HepG2 (cell line): Measurements from ENCODE around the gene CTNNBL1. TPM values are rescaled to one million over a fixed set of nuclear protein-coding genes. Genes with fewer than 3 reads are reported as not detected.

Experiments
- ATAC-seq: fragments of 200-7000 bp; cut with Tn5 transposase; 3 replicates; pipeline ENCODE4 v1.9.1; 2020; ENCODE audit warnings: mild to moderate bottlenecking, moderate library complexity
- BruUV-seq: library from RNA; stranded (reverse); fragments of 400-500 nt; replicated peaks from 2 replicates; lab custom pipeline; 2021; lab: Mats Ljungman, UMichigan
- CTCF ChIA-PET: fragments of 300-600 bp; formaldehyde crosslinking; extraction: SDS; loops from one replicate; lab custom pipeline; 2021; ENCODE audit warnings: low total read pairs, inconsistent platforms, low intra/inter-chr PET ratio; lab: Yijun Ruan, JAX
- POLR2A ChIA-PET: fragments of 350-600 bp; sonication (Branson Sonifier 250); formaldehyde crosslinking; loops from one replicate; lab custom pipeline; 2020; ENCODE audit warnings: antibody characterized with exemption, inconsistent platforms; lab: Yijun Ruan, JAX
- DNase-seq: peaks from one replicate; pipeline ENCODE4 v3.0.0-alpha.2; 2015; ENCODE audit warnings: low spot score
- FAIRE-seq: peaks from 3 replicates; lab custom pipeline; 2011; peaks lifted over from hg19 to GRCh38; lab: Jason Lieb, UNC
- H2AFZ ChIP-seq: one replicate; pipeline ENCODE4 v1.6.1; 2011; ENCODE audit warnings: low read length, inconsistent platforms
- H3K27ac ChIP-seq: fragments of 300-600 bp; 3 replicates; pipeline ENCODE4 v1.8.0; 2011; ENCODE audit warnings: mixed run types, mild to moderate bottlenecking, mixed read lengths, low read length, inconsistent platforms; ENCODE audit not compliant: insufficient read depth; ENCODE audit errors: extremely low read length
- H3K27me3 ChIP-seq, 2 experiments: fragments of 200-600 bp in 1 of 2; 2 replicates in 1 of 2; 3 replicates in 1 of 2; pipeline versions ENCODE4 v1.6.0 to v1.8.0; 2011; ENCODE audit warnings: low read length in 2 of 2, mild to moderate bottlenecking in 2 of 2, moderate library complexity in 2 of 2, inconsistent platforms in 1 of 2; ENCODE audit not compliant: insufficient read depth in 2 of 2, control insufficient read depth in 1 of 2
- H3K36me3 ChIP-seq, 2 experiments: fragments of 200-600 bp in 1 of 2; replicated peaks in 1 of 2; 2 replicates in 1 of 2; 3 replicates in 1 of 2; pipeline versions ENCODE4 v1.5.1 to v1.8.0; 2011; ENCODE audit warnings: low read length in 2 of 2, inconsistent platforms in 1 of 2; ENCODE audit not compliant: insufficient read depth in 2 of 2, control insufficient read depth in 1 of 2
- H3K4me1 ChIP-seq: 2 replicates; pipeline ENCODE4 v1.5.1; 2012; ENCODE audit warnings: low read length, inconsistent platforms; ENCODE audit not compliant: insufficient read depth
- H3K4me2 ChIP-seq: 2 replicates; pipeline ENCODE4 v1.6.0; 2011; ENCODE audit warnings: low read depth, low read length, inconsistent platforms
- H3K4me3 ChIP-seq, 3 experiments: fragments of 200-600 bp in 1 of 3; sonication (generic), shearing (Covaris generic) in 1 of 3; replicated peaks in 1 of 3; 2 replicates each; pipeline ENCODE4 v1.5.1; 2011 to 2016; ENCODE audit warnings: low read length in 3 of 3, inconsistent platforms in 2 of 3, low read depth in 2 of 3, mild to moderate bottlenecking in 2 of 3, control low read depth in 1 of 3, mixed read lengths in 1 of 3; ENCODE audit not compliant: insufficient read depth in 1 of 3
- H3K79me2 ChIP-seq: one replicate; pipeline ENCODE4 v1.6.1; 2011; ENCODE audit warnings: low read length, inconsistent platforms; ENCODE audit not compliant: insufficient read depth
- H3K9ac ChIP-seq: 2 replicates; pipeline ENCODE4 v1.6.0; 2011; ENCODE audit warnings: mild to moderate bottlenecking, low read depth, low read length, inconsistent platforms; ENCODE audit not compliant: insufficient read depth
- H3K9me3 ChIP-seq: 2 replicates; pipeline ENCODE4 v1.5.1; 2012; ENCODE audit warnings: mild to moderate bottlenecking, low read length
- H4K20me1 ChIP-seq: 2 replicates; pipeline ENCODE4 v1.6.0; 2011; ENCODE audit warnings: inconsistent platforms, mild to moderate bottlenecking, low read length, moderate library complexity; ENCODE audit not compliant: insufficient read depth
- FOXO4 ChIP-seq: sonication (generic); formaldehyde crosslinking; conservative IDR thresholded peaks from 2 replicates; pipeline ENCODE4 v1.8.1; 2023; ENCODE audit warnings: missing genetic modification reagents
- MAFF ChIP-seq: IDR thresholded peaks from 2 replicates; pipeline ENCODE4 v1.6.1; 2011; ENCODE audit warnings: low read depth, low read length, improper control_type of control experiment
- MAFK ChIP-seq, 2 experiments: IDR thresholded peaks in 1 of 2; conservative IDR thresholded peaks in 1 of 2; 2 replicates each; pipeline ENCODE4 v1.6.1; 2011; ENCODE audit warnings: improper control_type of control experiment in 2 of 2, low read length in 2 of 2
- RBM22 ChIP-seq: fragments of 200-400 bp; formaldehyde crosslinking; optimal IDR thresholded peaks from 2 replicates; pipeline ENCODE3; 2017; ENCODE audit warnings: mild to moderate bottlenecking, low read length, moderate library complexity
- ZNF710 ChIP-seq: sonication (generic); formaldehyde crosslinking; IDR thresholded peaks from 2 replicates; pipeline ENCODE4 v1.5.0; 2020; ENCODE audit warnings: mild to moderate bottlenecking, missing genetic modification reagents, borderline replicate concordance
- WGBS: methylation state at CpG from one replicate; pipeline ENCODE4 v1.1.6; 2017; ENCODE audit warnings: low lambda C conversion rate; 5-methylcytosine and 5-hydroxymethylcytosine counted together
- in situ Hi-C: cut with HindIII; loops from 2 replicates; pipeline ENCODE4 v1.10.0; 2017; ENCODE audit warnings: low pct_unique_long_range_greater_than_20kb; ENCODE audit not compliant: extremely low pct_ligation_motif_present
- intact Hi-C: fragments of 100-400 bp; cut with micrococcal nuclease; formaldehyde crosslinking; loops from one replicate; pipeline ENCODE4 v1.10.0; 2022; ENCODE audit not compliant: unreplicated experiment
- polyA plus RNA-seq, 8 experiments: library from polyadenylated mRNA; depleted of rRNA in 3 of 8; stranded (reverse) in 7 of 8; unstranded in 1 of 8; fragments of >200 nt; fragmentation: Illumina TruSeq in 4 of 8; extraction: Trizol in 4 of 8; gene quantifications; 2 replicates each; pipeline versions ENCODE4 v1.2.1 to v1.2.3, GENCODE V29; 2011 to 2016; ENCODE audit warnings: low read depth in 4 of 8, missing spikeins in 1 of 8, mixed read lengths in 1 of 8; ENCODE audit not compliant: insufficient read depth in 1 of 8
- total RNA-seq, 5 experiments: library from RNA; depleted of rRNA; stranded (reverse); fragments of >200 nt; fragmentation: Illumina TruSeq; extraction: Trizol; gene quantifications; 2 replicates each; pipeline ENCODE4 v1.2.3, GENCODE V29; 2016; ENCODE audit warnings: low read depth in 1 of 5

CTNNBL1 gene
- total and polyA plus RNA-seq, 2 of the 13 experiments (the other 11 are each of a cell fraction or from before 2014, with no cell fraction given), result 49.3 to 94.6 TPM

- FAIRE-seq (peak; percentile 15), ATAC-seq (no peak)
- Histone ChIP-seq H3K27me3 (no peaks in the 10 kb centered on the region), H3K4me1 (no peaks in the 10 kb centered on the region), H3K36me3 (peaks cover 23 to 45% of the 10 kb centered on the region in 2 experiments), H3K79me2 (no peaks in the 10 kb centered on the region), H3K9ac (no peak overlapping the region), H3K4me3 (no peak overlapping the region)
- in situ Hi-C loops, result no loop called here
- POLR2A ChIA-PET, result no interaction called here
- TF ChIP-seq FOXO4 (CRISPR knock-in tag) (no peak), MAFK (conservative IDR thresholded peaks at IDR 0.05 in 1 of 2, IDR thresholded peaks at IDR 0.05 in 1 of 2; ENCODE audit: low read length in 2 of 2) (peak in 1 of 2 experiments; percentile 68; a peak in 2 of 4 replicates), MAFF (peak; percentile 41; the same call in 1 of the 2 replicates)
- TF ChIP-seq, all 625 proteins: peak for 2
- intact Hi-C loops, result no loop called here
- 90% methylated on average over 15 of the region's 15 CpGs for WGBS
- CTCF ChIA-PET, result no interaction called here
- Histone ChIP-seq H3K9me3 (no peaks in the 10 kb centered on the region), H2AFZ (no peak overlapping the region), H3K4me2 (no peak overlapping the region), H4K20me1 (no peaks in the 10 kb centered on the region), H3K27ac (no peak overlapping the region)
- DNase-seq, result no peak
- no TSS peak for BruUV-seq
Observed at GRCh38 chr20:37859406-37860171, 165.8 kb downstream of the CTNNBL1 start.

GRCh38 chr20:37863289-37863688, 169.5 kb downstream of the CTNNBL1 start:
- H3K79me2 ChIP-seq, result no peaks in the 10 kb centered on the region
- CTCF ChIA-PET, result no interaction called here

More at GRCh38 chr20:37863289-37863688, 169.5 kb downstream of the CTNNBL1 start:
- WGBS, result 99% methylated on average over 5 of the region's 5 CpGs
- H3K27me3 ChIP-seq, result no peaks in the 10 kb centered on the region
- H3K4me3 ChIP-seq, result no peak overlapping the region
- no peak overlapping the region for H3K27ac ChIP-seq
- H3K9me3 ChIP-seq, result no peaks in the 10 kb centered on the region
- in situ Hi-C loops (no loop called here), intact Hi-C loops (no loop called here)
- H3K4me1 ChIP-seq, result no peaks in the 10 kb centered on the region
- no peak overlapping the region for H3K9ac ChIP-seq
- DNase-seq (no peak), FAIRE-seq (no peak), ATAC-seq (no peak)
- H3K36me3 ChIP-seq, result peaks cover 21 to 52% of the 10 kb centered on the region in 2 experiments
- no TSS peak for BruUV-seq
- TF ChIP-seq RBM22, result peak; percentile 64
- no peak for TF ChIP-seq ZNF710
- POLR2A ChIA-PET, result no interaction called here
- H3K4me2 ChIP-seq, result no peak overlapping the region
- H2AFZ ChIP-seq, result no peak overlapping the region
- H4K20me1 ChIP-seq, result no peaks in the 10 kb centered on the region
